NOMO-1 (cell line): ENCODE results near the gene IFT80.

Experiments
- DNase-seq, 2 experiments: peaks; one replicate each; lab custom pipeline; 2025; ENCODE audit not compliant: unreplicated experiment in 2 of 2; lab: John Stamatoyannopoulos, UW

IFT80 gene

DNA sequence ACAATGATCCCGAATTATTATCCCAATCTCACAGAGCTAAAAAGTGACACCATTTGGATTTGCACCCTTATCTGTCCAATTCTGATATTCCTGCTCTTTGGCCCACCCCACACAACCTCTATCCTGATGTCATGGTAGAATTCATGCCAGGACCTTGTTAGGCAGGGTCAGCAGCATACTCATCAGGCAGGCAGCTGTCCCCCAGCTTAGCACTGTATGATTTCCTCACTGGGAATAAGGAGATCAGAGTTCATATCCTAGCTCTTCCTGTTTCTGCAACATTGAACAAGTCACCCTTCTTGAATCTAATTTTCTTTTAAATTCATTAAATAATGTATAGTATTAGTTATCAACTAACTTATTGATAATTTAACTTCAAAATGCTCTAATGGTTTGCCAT lies 185.8 kb downstream of the IFT80 start:
- no peak for DNase-seq

DNA sequence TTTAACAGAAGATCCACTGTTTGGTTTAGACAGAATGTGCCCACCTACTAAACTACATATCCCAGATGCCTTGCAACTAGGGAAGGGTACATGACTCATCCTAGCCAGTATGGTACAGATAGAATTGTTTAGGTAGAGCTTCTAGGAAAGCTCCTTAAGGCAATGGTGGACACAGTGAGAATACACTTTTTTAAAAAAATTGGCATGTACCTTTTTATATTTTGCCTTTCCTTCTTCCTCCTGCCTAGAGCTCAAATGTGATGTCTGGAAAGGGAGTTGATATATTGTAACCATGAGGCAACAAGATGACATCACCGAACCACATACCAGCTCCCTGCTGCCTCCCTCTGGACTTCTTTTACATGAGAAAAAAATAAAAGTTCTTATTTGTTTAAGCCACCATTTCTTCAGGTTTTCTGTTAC lies 188.2 kb downstream of the IFT80 start:
- DNase-seq = peak; percentile 51 to 81

DNA sequence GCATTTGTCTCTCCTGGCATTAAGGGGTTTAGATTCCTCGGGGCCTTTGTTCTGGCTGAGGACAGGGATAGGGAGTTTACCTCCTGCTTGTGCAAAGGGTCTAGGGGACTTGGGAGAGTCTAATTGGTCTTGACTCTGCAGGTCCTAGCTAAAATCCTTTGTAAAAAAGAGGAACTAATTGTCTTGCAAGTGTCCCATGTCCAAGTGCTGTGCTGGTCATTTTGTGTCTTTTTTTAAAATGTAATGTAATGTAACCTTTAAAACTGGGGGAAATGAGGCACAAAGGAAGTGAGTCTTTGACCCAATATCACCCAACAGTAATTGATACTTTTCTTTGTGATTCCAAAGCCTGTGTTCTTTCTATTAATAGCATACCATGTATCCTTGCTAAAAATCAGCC lies 188.7 kb downstream of the IFT80 start:
- DNase-seq = peak in 1 of 2 experiments; percentile 48
